Activated CD8-positive, alpha-beta T cell treated with anti-CD3 and anti-CD28 coated beads for 36 hours (primary cell): ENCODE results near the gene PCDH15. TPM values are rescaled to one million over a fixed set of nuclear protein-coding genes. Genes with fewer than 3 reads are reported as not detected.

Experiments
- ATAC-seq: fragments of 200-7000 bp; cut with Tn5 transposase; one replicate; pipeline ENCODE4 v1.10.0; 2021; ENCODE audit warnings: mild to moderate bottlenecking, moderate library complexity
- CTCF ChIA-PET: fragments of 350-600 bp; sonication (Branson Sonifier 250); formaldehyde crosslinking; loops from one replicate; lab custom pipeline; 2021; ENCODE audit warnings: antibody characterized with exemption; lab: Charles Lee
- POLR2A ChIA-PET: fragments of 350-600 bp; sonication (Branson Sonifier 250); formaldehyde crosslinking; loops from one replicate; lab custom pipeline; 2021; ENCODE audit warnings: antibody characterized with exemption; lab: Charles Lee
- DNase-seq: peaks from one replicate; pipeline ENCODE4 v3.0.0-alpha.2; 2020
- H3K27ac Mint-ChIP-seq: one replicate; pipeline ENCODE4 v1.8.0; 2021; ENCODE audit warnings: mild to moderate bottlenecking, mixed read lengths
- H3K27me3 Mint-ChIP-seq: one replicate; pipeline ENCODE4 v1.8.0; 2021; ENCODE audit warnings: mixed read lengths
- H3K36me3 Mint-ChIP-seq: one replicate; pipeline ENCODE4 v1.8.0; 2021; ENCODE audit warnings: low read depth, mixed read lengths
- H3K4me1 Mint-ChIP-seq: one replicate; pipeline ENCODE4 v1.8.0; 2021; ENCODE audit warnings: low read depth, mixed read lengths
- H3K4me3 Mint-ChIP-seq: one replicate; pipeline ENCODE4 v1.8.0; 2021; ENCODE audit warnings: mild to moderate bottlenecking, moderate library complexity, mixed read lengths
- H3K9me3 Mint-ChIP-seq: one replicate; pipeline ENCODE4 v1.8.0; 2021; ENCODE audit warnings: mixed read lengths
- intact Hi-C: fragments of 100-400 bp; cut with micrococcal nuclease; formaldehyde crosslinking; loops from one replicate; pipeline ENCODE4 v1.10.0; 2022
- total RNA-seq, 2 experiments: library from RNA; stranded (reverse); gene quantifications; one replicate each; pipeline ENCODE4 v1.2.3, GENCODE V29; 2021
- TF ChIP-seq, protein P1 (sequence below): fragments of 200-600 bp; IDR thresholded peaks from one replicate; pipeline ENCODE4 v1.8.0; 2022; ENCODE audit warnings: antibody characterized with exemption, mild to moderate bottlenecking

The PCDH15 gene
- total RNA-seq, 2 experiments from 2014 or later = not detected

DNA sequence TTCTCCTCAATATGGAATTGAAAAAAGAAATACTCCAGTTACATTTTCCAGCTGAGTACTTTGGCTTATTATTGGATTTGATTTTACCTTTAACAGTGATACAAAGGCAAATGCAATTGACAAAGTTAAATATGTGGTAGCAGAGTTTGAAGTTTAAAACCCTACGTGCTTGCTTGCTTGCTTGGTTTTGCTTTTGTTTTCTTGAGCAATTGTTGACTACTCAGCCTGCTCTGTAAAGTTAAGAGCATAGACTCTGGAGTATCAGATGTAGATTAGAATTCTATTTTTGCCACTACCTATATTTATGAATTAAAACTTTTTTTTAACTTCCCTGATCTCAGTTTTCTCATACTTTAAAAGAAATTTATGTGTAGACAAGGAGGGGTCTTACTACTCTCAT lies 51.4 kb downstream of the PCDH15 start:
- ChIA-PET CTCF (no interaction called here), POLR2A (no interaction called here)
- intact Hi-C loops = no loop called here
- H3K27me3 Mint-ChIP-seq = no peaks in the 10 kb centered on the region
- no peak for DNase-seq
- H3K9me3 Mint-ChIP-seq = peaks cover 4% of the 10 kb centered on the region
- H3K27ac Mint-ChIP-seq = no peak overlapping the region
- H3K36me3 Mint-ChIP-seq = no peaks in the 10 kb centered on the region
- no peaks in the 10 kb centered on the region for H3K4me1 Mint-ChIP-seq
- TF ChIP-seq, protein P1, sequence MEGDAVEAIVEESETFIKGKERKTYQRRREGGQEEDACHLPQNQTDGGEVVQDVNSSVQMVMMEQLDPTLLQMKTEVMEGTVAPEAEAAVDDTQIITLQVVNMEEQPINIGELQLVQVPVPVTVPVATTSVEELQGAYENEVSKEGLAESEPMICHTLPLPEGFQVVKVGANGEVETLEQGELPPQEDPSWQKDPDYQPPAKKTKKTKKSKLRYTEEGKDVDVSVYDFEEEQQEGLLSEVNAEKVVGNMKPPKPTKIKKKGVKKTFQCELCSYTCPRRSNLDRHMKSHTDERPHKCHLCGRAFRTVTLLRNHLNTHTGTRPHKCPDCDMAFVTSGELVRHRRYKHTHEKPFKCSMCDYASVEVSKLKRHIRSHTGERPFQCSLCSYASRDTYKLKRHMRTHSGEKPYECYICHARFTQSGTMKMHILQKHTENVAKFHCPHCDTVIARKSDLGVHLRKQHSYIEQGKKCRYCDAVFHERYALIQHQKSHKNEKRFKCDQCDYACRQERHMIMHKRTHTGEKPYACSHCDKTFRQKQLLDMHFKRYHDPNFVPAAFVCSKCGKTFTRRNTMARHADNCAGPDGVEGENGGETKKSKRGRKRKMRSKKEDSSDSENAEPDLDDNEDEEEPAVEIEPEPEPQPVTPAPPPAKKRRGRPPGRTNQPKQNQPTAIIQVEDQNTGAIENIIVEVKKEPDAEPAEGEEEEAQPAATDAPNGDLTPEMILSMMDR = no peak
- ATAC-seq = no peak
- no peak overlapping the region for H3K4me3 Mint-ChIP-seq

DNA sequence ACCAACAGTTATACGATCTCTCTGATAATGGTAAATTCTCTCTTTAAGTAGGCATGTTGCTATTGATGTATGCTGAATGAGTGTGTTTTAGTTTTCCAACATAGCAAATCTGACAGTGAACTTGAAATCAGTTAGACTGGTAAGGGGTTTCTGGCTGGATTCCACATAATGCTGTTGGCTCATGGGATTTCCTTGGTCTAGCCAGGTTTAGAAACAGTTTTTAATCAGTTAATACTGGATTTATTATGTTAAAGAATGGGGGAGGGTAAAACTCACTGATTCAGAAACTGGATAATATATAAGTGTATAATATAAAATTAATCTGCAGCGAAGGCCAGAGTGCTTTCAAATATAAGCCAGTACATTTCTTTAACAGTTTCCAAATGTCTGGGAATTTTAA lies 55.6 kb downstream of the PCDH15 start:
- intact Hi-C loops = no loop called here
- CTCF ChIA-PET = no interaction called here
- H3K9me3 Mint-ChIP-seq = no peaks in the 10 kb centered on the region

DNA sequence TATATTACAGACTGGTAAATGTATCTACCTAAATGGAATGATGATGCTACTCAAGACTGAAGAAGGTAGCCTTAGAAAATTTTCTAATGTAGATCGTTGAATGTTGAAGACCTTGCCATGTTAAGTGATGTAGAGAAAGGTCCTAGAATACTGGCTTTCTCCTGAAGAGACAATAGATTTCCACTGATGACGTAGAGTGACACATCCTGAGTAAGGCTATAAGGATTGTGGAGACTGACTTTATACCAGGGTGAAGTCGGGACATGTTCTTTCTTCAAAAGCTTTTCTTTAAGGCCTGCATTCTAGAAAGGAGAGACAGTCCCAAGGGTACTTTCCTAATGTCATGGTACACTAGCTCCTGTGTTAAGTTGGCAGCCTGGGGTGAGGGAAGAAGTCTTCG lies 58.6 kb downstream of the PCDH15 start:
- TF ChIP-seq, protein P1 = no peak
- no peaks in the 10 kb centered on the region for H3K27me3 Mint-ChIP-seq
- H3K36me3 Mint-ChIP-seq = no peaks in the 10 kb centered on the region
- H3K9me3 Mint-ChIP-seq = peaks cover 9% of the 10 kb centered on the region
- POLR2A ChIA-PET = no interaction called here
- DNase-seq = no peak
- ATAC-seq = no peak
- intact Hi-C loops = no loop called here
- H3K4me3 Mint-ChIP-seq = no peak overlapping the region
- H3K27ac Mint-ChIP-seq = no peak overlapping the region
- CTCF ChIA-PET = no interaction called here
- no peaks in the 10 kb centered on the region for H3K4me1 Mint-ChIP-seq

More for the DNA sequence above, 55.6 kb downstream of the PCDH15 start:
- Mint-ChIP-seq H3K4me3 (no peak overlapping the region), H3K27ac (no peak overlapping the region), H3K4me1 (no peaks in the 10 kb centered on the region), H3K27me3 (no peaks in the 10 kb centered on the region), H3K36me3 (no peaks in the 10 kb centered on the region)
- ATAC-seq = no peak
- POLR2A ChIA-PET = no interaction called here
- DNase-seq = no peak
- TF ChIP-seq, protein P1 = no peak

DNA sequence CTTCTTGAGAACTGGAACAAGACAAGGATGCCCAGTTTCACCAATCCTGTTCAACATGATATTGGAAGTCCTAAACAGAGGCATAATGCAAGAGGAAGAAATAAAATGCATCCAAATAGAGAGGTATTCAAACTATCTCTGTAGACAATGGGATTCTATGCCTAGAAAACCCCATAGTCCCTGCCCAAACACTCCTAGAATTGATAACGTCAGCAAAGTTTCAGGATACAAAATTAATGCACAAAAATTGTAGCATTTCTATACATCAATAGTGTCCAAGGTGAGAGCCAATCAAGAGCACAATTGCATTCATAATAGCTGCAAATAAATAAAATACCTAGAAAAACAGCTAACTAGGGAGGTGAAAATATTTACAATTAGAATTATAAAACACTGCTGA lies 72.5 kb downstream of the PCDH15 start:
- ATAC-seq (no peak), DNase-seq (no peak)
- H3K27me3 Mint-ChIP-seq = no peaks in the 10 kb centered on the region
- H3K27ac Mint-ChIP-seq = no peak overlapping the region
- ChIA-PET CTCF (no interaction called here), POLR2A (no interaction called here)
- H3K4me1 Mint-ChIP-seq = no peaks in the 10 kb centered on the region
- peaks cover 22% of the 10 kb centered on the region for H3K9me3 Mint-ChIP-seq
- no peaks in the 10 kb centered on the region for H3K36me3 Mint-ChIP-seq
- intact Hi-C loops = no loop called here
- TF ChIP-seq, protein P1 = no peak
- H3K4me3 Mint-ChIP-seq = no peak overlapping the region

DNA sequence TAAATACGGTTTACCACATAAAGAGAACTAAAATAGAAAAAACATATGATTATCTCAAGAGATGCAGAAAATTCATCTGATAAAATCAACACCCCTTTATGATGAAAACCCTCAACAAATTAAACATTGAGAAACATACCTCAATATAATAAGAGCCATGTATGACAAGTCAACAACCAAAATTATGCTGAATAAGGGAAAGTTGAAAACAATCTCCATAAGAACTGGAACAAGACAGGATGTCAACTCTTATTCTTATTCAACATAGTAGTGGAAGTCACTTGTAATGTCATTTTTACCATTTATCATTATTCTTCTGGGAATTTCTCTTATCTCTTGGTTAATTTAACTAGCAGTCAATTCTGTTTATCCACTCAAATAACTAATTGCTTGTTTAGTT lies 79.0 kb downstream of the PCDH15 start:
- H3K27me3 Mint-ChIP-seq = no peaks in the 10 kb centered on the region
- TF ChIP-seq, protein P1 = no peak
- CTCF ChIA-PET = no interaction called here
- POLR2A ChIA-PET = no interaction called here
- no peak for DNase-seq
- no peaks in the 10 kb centered on the region for H3K36me3 Mint-ChIP-seq
- intact Hi-C loops = no loop called here
- H3K4me3 Mint-ChIP-seq = no peak overlapping the region
- no peaks in the 10 kb centered on the region for H3K4me1 Mint-ChIP-seq
- no peak overlapping the region for H3K27ac Mint-ChIP-seq
- H3K9me3 Mint-ChIP-seq = peaks cover 16% of the 10 kb centered on the region
- ATAC-seq = no peak
